ENCODE data around the gene ANKRD44.

ANKRD44 gene

GRCh38 chr2:197141702-197142473, 168.7 kb downstream of the ANKRD44 start:
- no peak for DNase-seq
- in situ Hi-C loops (cut with MboI; ENCODE audit: low pct_unique_long_range_greater_than_20kb, low sequenced_read_pairs), result no loop called here

GRCh38 chr2:197140045-197140444, 170.5 kb downstream of the ANKRD44 start:
- in situ Hi-C loops (cut with MboI; ENCODE audit: low pct_unique_long_range_greater_than_20kb, low sequenced_read_pairs), result no loop called here

GRCh38 chr2:197138506-197138905, 172.1 kb downstream of the ANKRD44 start:
- in situ Hi-C loops (cut with MboI; ENCODE audit: low pct_unique_long_range_greater_than_20kb, low sequenced_read_pairs), result no loop called here
- no peak for DNase-seq

More at GRCh38 chr2:197140045-197140444, 170.5 kb downstream of the ANKRD44 start:
- DNase-seq, result no peak

GRCh38 chr2:197137826-197138477, 172.6 kb downstream of the ANKRD44 start:
- DNase-seq, result peak; percentile 37
- in situ Hi-C loops (cut with MboI; ENCODE audit: low pct_unique_long_range_greater_than_20kb, low sequenced_read_pairs), result no loop called here

GRCh38 chr2:197137231-197137630, 173.3 kb downstream of the ANKRD44 start:
- no peak for DNase-seq
- in situ Hi-C loops (cut with MboI; ENCODE audit: low pct_unique_long_range_greater_than_20kb, low sequenced_read_pairs), result no loop called here

- no peak for DNase-seq
- in situ Hi-C loops (cut with MboI; ENCODE audit: low pct_unique_long_range_greater_than_20kb, low sequenced_read_pairs), result no loop called here
These were observed 174.1 kb downstream of the ANKRD44 start for GRCh38 chr2:197136452-197136851.

GRCh38 chr2:197135806-197136205, 174.8 kb downstream of the ANKRD44 start:
- no peak for DNase-seq
- in situ Hi-C loops (cut with MboI; ENCODE audit: low pct_unique_long_range_greater_than_20kb, low sequenced_read_pairs), result no loop called here

- DNase-seq, result no peak
- in situ Hi-C loops (cut with MboI; ENCODE audit: low pct_unique_long_range_greater_than_20kb, low sequenced_read_pairs), result no loop called here
These were observed 176.4 kb downstream of the ANKRD44 start for GRCh38 chr2:197134206-197134605.

GRCh38 chr2:197131558-197131855, 179.1 kb downstream of the ANKRD44 start:
- no peak for DNase-seq
- in situ Hi-C loops (cut with MboI; ENCODE audit: low pct_unique_long_range_greater_than_20kb, low sequenced_read_pairs), result no loop called here

GRCh38 chr2:197130318-197130717, 180.3 kb downstream of the ANKRD44 start:
- in situ Hi-C loops (cut with MboI; ENCODE audit: low pct_unique_long_range_greater_than_20kb, low sequenced_read_pairs), result no loop called here
- DNase-seq, result no peak

GRCh38 chr2:197128897-197129296, 181.7 kb downstream of the ANKRD44 start:
- in situ Hi-C loops (cut with MboI; ENCODE audit: low pct_unique_long_range_greater_than_20kb, low sequenced_read_pairs), result no loop called here
- DNase-seq, result no peak

GRCh38 chr2:197128126-197128525, 182.5 kb downstream of the ANKRD44 start:
- in situ Hi-C loops (cut with MboI; ENCODE audit: low pct_unique_long_range_greater_than_20kb, low sequenced_read_pairs), result no loop called here
- no peak for DNase-seq

GRCh38 chr2:197126630-197127352, 183.8 kb downstream of the ANKRD44 start:
- in situ Hi-C loops (cut with MboI; ENCODE audit: low pct_unique_long_range_greater_than_20kb, low sequenced_read_pairs), result no loop called here
- no peak for DNase-seq

- in situ Hi-C loops (cut with MboI; ENCODE audit: low pct_unique_long_range_greater_than_20kb, low sequenced_read_pairs), result no loop called here
- DNase-seq, result no peak
These were observed 185.8 kb downstream of the ANKRD44 start for GRCh38 chr2:197124639-197125390.

- DNase-seq, result no peak
- in situ Hi-C loops (cut with MboI; ENCODE audit: low pct_unique_long_range_greater_than_20kb, low sequenced_read_pairs), result no loop called here
These were observed 187.8 kb downstream of the ANKRD44 start for GRCh38 chr2:197122821-197123220.

- DNase-seq, result no peak
- in situ Hi-C loops (cut with MboI; ENCODE audit: low pct_unique_long_range_greater_than_20kb, low sequenced_read_pairs), result no loop called here
These were observed 188.7 kb downstream of the ANKRD44 start for GRCh38 chr2:197121756-197122385.

- in situ Hi-C loops (cut with MboI; ENCODE audit: low pct_unique_long_range_greater_than_20kb, low sequenced_read_pairs), result no loop called here
- no peak for DNase-seq
These were observed 189.3 kb downstream of the ANKRD44 start for GRCh38 chr2:197121255-197121654.

GRCh38 chr2:197116306-197116879, 194.2 kb downstream of the ANKRD44 start:
- in situ Hi-C loops (cut with MboI; ENCODE audit: low pct_unique_long_range_greater_than_20kb, low sequenced_read_pairs), result no loop called here
- no peak for DNase-seq

- no peak for DNase-seq
- in situ Hi-C loops (cut with MboI; ENCODE audit: low pct_unique_long_range_greater_than_20kb, low sequenced_read_pairs), result no loop called here
These were observed 195.3 kb downstream of the ANKRD44 start for GRCh38 chr2:197115325-197115724.

Data from KBM-7 (cell line).